SK-N-MC (cell line): ENCODE data around the gene SV2C.
"Not testable (repeated sequence)": the region's sequence is repeated elsewhere in the genome, so short reads cannot be mapped to it uniquely, and the experiment has no call there.

Experiments used
- DNase-seq: peaks from one replicate; pipeline ENCODE4 v3.0.0-alpha.2; 2011; ENCODE audit warnings: low read depth, low spot score
- H3K27ac ChIP-seq: fragments of 200-600 bp; sonication (generic); 2 replicates; pipeline ENCODE4 v1.5.1; 2016; ENCODE audit warnings: mixed run types
- H3K36me3 ChIP-seq: fragments of 200-600 bp; sonication (generic); 2 replicates; pipeline ENCODE4 v1.6.1; 2017; ENCODE audit warnings: antibody characterized with exemption, low read length, mixed read lengths; ENCODE audit not compliant: insufficient read depth
- H3K4me3 ChIP-seq: fragments of 200-600 bp; sonication (generic); 2 replicates; pipeline ENCODE4 v1.5.1; 2016
- H3K9ac ChIP-seq: fragments of 200-600 bp; sonication (generic); 2 replicates; pipeline ENCODE4 v1.8.0; 2017; ENCODE audit warnings: mixed run types, mixed read lengths; ENCODE audit not compliant: insufficient read length
- H3K9me3 ChIP-seq: fragments of 200-600 bp; sonication (generic); 2 replicates; pipeline ENCODE4 v1.6.1; 2017; ENCODE audit warnings: low read depth, mild to moderate bottlenecking, antibody characterized with exemption, low read length, moderate library complexity, mixed read lengths
- EZH2 ChIP-seq: fragments of 200-600 bp; sonication (generic); IDR thresholded peaks from one replicate; pipeline ENCODE4 v1.6.1; 2017; ENCODE audit warnings: antibody characterized with exemption
- FOXP2 ChIP-seq: optimal IDR thresholded peaks from 2 replicates; pipeline ENCODE3; 2011; ENCODE audit warnings: mild to moderate bottlenecking, moderate library complexity; ENCODE audit not compliant: insufficient read depth; ENCODE audit errors: extremely low read length, control extremely low read depth
- POLR2AphosphoS5 ChIP-seq: IDR thresholded peaks from 2 replicates; pipeline ENCODE4 v1.6.1; 2012; ENCODE audit warnings: mild to moderate bottlenecking, low read depth, low read length, borderline replicate concordance

Gene SV2C

DNA sequence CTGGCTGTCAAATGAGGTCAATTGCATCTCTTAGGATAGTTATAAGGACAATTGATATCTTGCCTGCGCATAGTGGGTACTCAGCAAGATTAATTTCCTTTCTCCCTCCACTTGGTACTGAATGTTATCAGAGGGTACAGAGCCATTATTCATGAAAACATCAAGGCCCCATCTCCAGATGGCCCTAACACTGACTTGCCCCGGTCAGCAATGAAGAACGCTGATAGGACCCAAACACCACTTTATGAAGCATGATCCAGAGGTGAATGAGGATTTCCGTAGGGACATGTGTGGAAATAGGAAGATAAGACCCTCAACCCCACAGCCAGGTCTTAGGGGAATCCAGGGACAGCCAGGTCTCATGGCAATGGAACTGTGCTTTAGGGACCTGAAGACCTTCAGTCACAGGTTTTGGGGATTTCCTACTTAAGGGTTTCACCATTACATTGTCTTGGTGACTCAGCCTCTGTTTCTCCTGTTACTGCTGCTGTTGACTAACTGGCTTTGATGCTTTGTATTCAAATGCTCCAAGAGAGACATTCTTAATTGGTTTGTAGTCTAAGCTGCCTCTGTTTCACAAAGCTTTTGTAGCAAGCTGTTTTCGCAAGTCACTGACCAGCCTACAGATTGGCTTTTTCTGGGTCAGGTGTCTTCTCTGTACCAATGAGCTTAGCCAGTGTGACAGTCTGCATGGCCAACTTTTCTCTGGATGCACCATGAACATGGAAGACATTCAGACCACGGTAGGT, 284.6 kb downstream of the SV2C start:
- Histone ChIP-seq H3K27ac (no peak overlapping the region), H3K4me3 (no peak overlapping the region), H3K36me3 (no peaks in the 10 kb centered on the region), H3K9me3 (no peaks in the 10 kb centered on the region), H3K9ac (no peak overlapping the region)
- TF ChIP-seq FOXP2 (no peak), POLR2AphosphoS5 (no peak), EZH2 (no peak)
- no peak for DNase-seq

DNA sequence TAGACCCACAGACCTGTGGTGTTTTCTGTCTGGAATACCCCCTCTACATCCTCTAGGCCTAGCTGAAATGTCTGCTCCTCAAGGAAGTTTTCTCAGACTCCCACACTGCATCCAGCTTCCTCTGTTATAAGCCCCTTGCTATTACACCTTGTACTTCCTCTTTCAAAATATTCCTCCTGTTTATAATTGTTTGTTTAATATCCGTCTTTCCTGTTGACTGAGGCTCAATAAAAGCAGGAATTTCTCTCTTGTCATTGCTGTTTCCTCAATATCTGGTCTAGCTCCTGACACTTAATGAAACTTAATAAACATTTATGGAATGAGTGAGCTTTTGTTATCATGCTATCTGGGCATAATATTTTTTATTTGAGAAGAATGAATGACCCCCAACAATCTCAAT, 285.8 kb downstream of the SV2C start:
- DNase-seq = no peak
- Histone ChIP-seq H3K4me3 (no peak overlapping the region), H3K36me3 (no peaks in the 10 kb centered on the region), H3K9ac (no peak overlapping the region), H3K9me3 (no peaks in the 10 kb centered on the region), H3K27ac (no peak overlapping the region)
- TF ChIP-seq FOXP2 (no peak), POLR2AphosphoS5 (no peak), EZH2 (no peak)

DNA sequence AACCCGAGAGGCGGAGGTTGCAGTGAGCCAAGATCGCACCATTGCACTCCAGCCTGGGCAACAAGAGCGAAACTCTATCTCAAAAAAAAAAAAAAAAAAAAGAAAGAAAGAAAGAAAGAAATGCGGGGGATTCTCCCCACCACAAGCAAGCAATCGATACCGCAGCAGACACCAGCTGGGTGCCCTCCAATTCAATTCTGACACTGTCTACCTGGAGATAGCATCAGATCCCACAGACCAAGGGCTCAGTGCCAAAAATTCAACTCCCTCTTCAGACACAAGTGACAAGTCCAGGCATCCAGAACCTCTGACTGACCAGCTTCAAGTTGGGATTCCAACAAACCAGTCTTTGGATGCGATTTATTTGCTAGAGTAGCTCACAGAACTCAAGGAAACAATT, 286.5 kb downstream of the SV2C start:
- not testable (repeated sequence) for H3K36me3 ChIP-seq, H3K27ac ChIP-seq, H3K9me3 ChIP-seq, H3K9ac ChIP-seq, H3K4me3 ChIP-seq, DNase-seq

GRCh38 chr5:76371960-76372322, 288.8 kb downstream of the SV2C start:
- no peaks in the 10 kb centered on the region for H3K9me3 ChIP-seq
- no peak overlapping the region for H3K9ac ChIP-seq
- TF ChIP-seq EZH2 = no peak
- no peak for TF ChIP-seq FOXP2
- no peak for TF ChIP-seq POLR2AphosphoS5
- H3K27ac ChIP-seq = no peak overlapping the region
- no peak for DNase-seq
- H3K4me3 ChIP-seq = no peak overlapping the region
- H3K36me3 ChIP-seq = no peaks in the 10 kb centered on the region

- DNase-seq = no peak
- no peaks in the 10 kb centered on the region for H3K36me3 ChIP-seq
- H3K9ac ChIP-seq = no peak overlapping the region
- H3K9me3 ChIP-seq = no peaks in the 10 kb centered on the region
- H3K27ac ChIP-seq = no peak overlapping the region
- no peak overlapping the region for H3K4me3 ChIP-seq
- TF ChIP-seq POLR2AphosphoS5 = no peak
- no peak for TF ChIP-seq EZH2
- no peak for TF ChIP-seq FOXP2
Observed at GRCh38 chr5:76372323-76373054, 289.3 kb downstream of the SV2C start.

DNA sequence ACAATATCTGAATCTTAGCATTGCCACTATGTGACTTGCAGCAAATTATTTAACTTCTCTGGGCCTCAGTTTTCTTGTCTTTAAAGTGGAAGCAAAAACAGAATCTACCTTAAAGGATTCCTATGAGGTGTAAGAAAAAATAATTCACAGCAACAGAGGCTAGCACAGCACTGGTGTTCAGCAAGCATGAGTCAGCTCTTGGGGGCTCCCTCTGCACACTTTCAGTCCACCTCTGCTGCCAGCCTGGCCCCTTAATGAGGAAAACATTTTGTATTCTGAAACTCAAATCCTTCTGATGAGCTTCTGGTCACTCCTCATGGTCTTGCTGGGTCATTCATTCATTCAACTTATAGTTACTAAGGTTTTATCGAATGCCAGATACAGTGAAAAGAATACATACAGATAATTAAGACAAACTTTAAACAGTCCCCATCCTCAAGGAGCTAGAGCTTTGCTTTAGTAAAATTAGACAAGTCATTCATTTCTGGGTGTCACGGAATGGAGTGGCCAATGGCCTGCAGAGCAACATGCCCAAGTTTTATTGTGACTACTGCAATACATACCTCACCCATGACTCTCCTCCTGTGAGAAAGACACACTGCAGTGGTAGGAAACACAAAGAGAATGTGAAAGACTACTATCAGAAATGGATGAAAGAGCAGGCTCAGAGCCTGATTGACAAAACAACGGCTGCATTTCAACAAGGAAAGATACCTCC, 293.1 kb downstream of the SV2C start:
- TF ChIP-seq FOXP2 (no peak), POLR2AphosphoS5 (no peak), EZH2 (no peak)
- no peaks in the 10 kb centered on the region for H3K36me3 ChIP-seq
- no peak overlapping the region for H3K27ac ChIP-seq
- no peaks in the 10 kb centered on the region for H3K9me3 ChIP-seq
- H3K4me3 ChIP-seq = no peak overlapping the region
- no peak overlapping the region for H3K9ac ChIP-seq
- no peak for DNase-seq

DNA sequence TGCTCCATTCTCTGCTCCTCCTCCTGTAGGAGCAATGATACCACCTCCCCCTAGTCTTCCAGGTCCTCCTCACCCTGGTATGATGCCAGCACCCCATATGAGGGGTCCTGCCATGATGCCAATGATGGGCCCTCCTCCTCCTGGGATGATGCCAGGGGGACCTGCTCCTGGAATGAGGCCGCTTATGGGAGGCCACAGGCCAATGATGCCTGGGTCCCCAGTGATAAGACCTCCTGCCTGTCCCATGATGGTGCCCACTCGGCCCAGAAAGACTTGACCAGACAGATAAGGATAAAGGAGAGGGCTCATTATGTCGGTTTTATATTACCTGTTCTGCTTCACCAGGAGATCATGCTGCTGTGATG, 293.7 kb downstream of the SV2C start:
- no peak for TF ChIP-seq FOXP2
- no peak for TF ChIP-seq POLR2AphosphoS5
- TF ChIP-seq EZH2 = no peak
- H3K36me3 ChIP-seq = no peaks in the 10 kb centered on the region
- H3K9me3 ChIP-seq = no peaks in the 10 kb centered on the region
- DNase-seq = no peak
- no peak overlapping the region for H3K4me3 ChIP-seq
- no peak overlapping the region for H3K27ac ChIP-seq
- H3K9ac ChIP-seq = no peak overlapping the region

DNA sequence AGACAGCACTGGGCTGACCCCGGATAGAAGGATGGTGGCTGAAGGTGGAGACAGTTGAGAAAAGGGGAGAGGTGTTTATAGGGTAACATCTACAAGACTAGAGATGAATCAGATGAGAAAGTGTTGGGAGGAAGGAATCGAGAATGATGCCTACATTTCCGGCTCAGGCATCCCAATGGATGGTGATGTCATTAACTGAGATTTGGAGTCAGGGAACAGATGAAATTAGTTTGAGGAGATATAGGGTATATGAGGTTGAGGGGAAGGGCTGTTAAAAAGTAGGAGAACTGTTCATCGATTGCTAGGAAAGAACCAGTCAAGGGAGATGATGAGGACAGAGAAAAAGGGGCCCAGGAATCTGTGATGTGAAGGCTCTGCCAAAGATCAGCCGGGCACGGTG, 295.2 kb downstream of the SV2C start:
- no peak for DNase-seq
- TF ChIP-seq FOXP2 = no peak
- TF ChIP-seq POLR2AphosphoS5 = no peak
- no peak for TF ChIP-seq EZH2
- H3K27ac ChIP-seq = no peak overlapping the region
- no peaks in the 10 kb centered on the region for H3K36me3 ChIP-seq
- H3K9ac ChIP-seq = no peak overlapping the region
- no peak overlapping the region for H3K4me3 ChIP-seq
- H3K9me3 ChIP-seq = no peaks in the 10 kb centered on the region
